ENCODE measurements around the gene PDZD2. TPM values are rescaled to one million over a fixed set of nuclear protein-coding genes. Genes with fewer than 3 reads are reported as not detected.

PDZD2 gene
- polyA plus RNA-seq, 1 donor from 2014 or later = 3.1 TPM

DNA sequence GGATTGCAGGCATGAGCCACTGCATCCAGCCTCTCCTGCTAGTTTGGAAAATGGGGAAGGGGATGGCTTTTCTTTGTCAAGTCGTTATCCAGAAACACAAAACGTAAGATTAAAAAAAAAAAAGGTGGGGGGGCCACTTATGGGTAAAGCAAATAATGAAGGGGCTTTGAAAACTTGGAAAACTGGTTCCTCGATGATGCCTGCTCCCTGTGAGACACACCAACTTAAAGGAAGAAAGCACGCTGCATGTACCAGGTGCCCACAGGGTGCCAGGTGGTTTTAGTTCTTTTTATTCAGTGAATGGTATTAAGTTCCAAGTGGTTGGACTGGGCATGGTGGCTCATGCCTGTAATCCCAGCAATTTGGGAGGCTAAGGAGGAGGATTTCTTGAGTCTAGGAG lies 365.1 kb downstream of the PDZD2 start:
- TF ChIP-seq TAF1 (IDR thresholded peaks at IDR 0.05; ENCODE audit: low read depth) (no peak), EZH2 (IDR thresholded peaks at IDR 0.05; ENCODE audit: borderline replicate concordance, insufficient read depth, low read length, poor library complexity, severe bottlenecking) (no peak), MXI1 (conservative IDR thresholded peaks at IDR 0.05; ENCODE audit: poor library complexity, severe bottlenecking) (no peak), RAD21 (conservative IDR thresholded peaks at IDR 0.05) (no peak), EP300 (conservative IDR thresholded peaks at IDR 0.05; ENCODE audit: poor library complexity, severe bottlenecking) (no peak), POLR2AphosphoS5 (IDR thresholded peaks at IDR 0.05) (no peak), SMC3 (conservative IDR thresholded peaks at IDR 0.05; ENCODE audit: poor library complexity) (no peak)
- TF ChIP-seq, protein P1, sequence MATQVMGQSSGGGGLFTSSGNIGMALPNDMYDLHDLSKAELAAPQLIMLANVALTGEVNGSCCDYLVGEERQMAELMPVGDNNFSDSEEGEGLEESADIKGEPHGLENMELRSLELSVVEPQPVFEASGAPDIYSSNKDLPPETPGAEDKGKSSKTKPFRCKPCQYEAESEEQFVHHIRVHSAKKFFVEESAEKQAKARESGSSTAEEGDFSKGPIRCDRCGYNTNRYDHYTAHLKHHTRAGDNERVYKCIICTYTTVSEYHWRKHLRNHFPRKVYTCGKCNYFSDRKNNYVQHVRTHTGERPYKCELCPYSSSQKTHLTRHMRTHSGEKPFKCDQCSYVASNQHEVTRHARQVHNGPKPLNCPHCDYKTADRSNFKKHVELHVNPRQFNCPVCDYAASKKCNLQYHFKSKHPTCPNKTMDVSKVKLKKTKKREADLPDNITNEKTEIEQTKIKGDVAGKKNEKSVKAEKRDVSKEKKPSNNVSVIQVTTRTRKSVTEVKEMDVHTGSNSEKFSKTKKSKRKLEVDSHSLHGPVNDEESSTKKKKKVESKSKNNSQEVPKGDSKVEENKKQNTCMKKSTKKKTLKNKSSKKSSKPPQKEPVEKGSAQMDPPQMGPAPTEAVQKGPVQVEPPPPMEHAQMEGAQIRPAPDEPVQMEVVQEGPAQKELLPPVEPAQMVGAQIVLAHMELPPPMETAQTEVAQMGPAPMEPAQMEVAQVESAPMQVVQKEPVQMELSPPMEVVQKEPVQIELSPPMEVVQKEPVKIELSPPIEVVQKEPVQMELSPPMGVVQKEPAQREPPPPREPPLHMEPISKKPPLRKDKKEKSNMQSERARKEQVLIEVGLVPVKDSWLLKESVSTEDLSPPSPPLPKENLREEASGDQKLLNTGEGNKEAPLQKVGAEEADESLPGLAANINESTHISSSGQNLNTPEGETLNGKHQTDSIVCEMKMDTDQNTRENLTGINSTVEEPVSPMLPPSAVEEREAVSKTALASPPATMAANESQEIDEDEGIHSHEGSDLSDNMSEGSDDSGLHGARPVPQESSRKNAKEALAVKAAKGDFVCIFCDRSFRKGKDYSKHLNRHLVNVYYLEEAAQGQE (IDR thresholded peaks at IDR 0.05; ENCODE audit: borderline replicate concordance) = no peak
- TF ChIP-seq, protein P2, sequence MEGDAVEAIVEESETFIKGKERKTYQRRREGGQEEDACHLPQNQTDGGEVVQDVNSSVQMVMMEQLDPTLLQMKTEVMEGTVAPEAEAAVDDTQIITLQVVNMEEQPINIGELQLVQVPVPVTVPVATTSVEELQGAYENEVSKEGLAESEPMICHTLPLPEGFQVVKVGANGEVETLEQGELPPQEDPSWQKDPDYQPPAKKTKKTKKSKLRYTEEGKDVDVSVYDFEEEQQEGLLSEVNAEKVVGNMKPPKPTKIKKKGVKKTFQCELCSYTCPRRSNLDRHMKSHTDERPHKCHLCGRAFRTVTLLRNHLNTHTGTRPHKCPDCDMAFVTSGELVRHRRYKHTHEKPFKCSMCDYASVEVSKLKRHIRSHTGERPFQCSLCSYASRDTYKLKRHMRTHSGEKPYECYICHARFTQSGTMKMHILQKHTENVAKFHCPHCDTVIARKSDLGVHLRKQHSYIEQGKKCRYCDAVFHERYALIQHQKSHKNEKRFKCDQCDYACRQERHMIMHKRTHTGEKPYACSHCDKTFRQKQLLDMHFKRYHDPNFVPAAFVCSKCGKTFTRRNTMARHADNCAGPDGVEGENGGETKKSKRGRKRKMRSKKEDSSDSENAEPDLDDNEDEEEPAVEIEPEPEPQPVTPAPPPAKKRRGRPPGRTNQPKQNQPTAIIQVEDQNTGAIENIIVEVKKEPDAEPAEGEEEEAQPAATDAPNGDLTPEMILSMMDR (IDR thresholded peaks at IDR 0.05; ENCODE audit: poor library complexity, severe bottlenecking) = no peak
- H3K79me2 ChIP-seq (replicated peaks; ENCODE audit: insufficient read depth, low read length) = no peaks in the 10 kb centered on the region
- H3K9me2 ChIP-seq (ENCODE audit: insufficient read depth, low read length) = no peaks in the 10 kb centered on the region
- H3K9ac ChIP-seq (ENCODE audit: low read length) = no peak overlapping the region
- H4K20me1 ChIP-seq (ENCODE audit: insufficient read depth) = no peaks in the 10 kb centered on the region
- H3K27ac ChIP-seq (ENCODE audit: low read length) = no peak overlapping the region
- no peaks in the 10 kb centered on the region for H3K27me3 ChIP-seq (ENCODE audit: insufficient read depth, low read depth, low read length)
- no peaks in the 10 kb centered on the region for H3K36me3 ChIP-seq (ENCODE audit: insufficient read depth, low read length)
- no peak overlapping the region for H3K4me2 ChIP-seq (ENCODE audit: low read length)
- H3K9me3 ChIP-seq (ENCODE audit: low read length) = no peaks in the 10 kb centered on the region
- H3F3A ChIP-seq (ENCODE audit: insufficient read depth, low read length, poor library complexity, severe bottlenecking) = no peaks in the 10 kb centered on the region
- H2AFZ ChIP-seq (ENCODE audit: low read depth, low read length) = no peak overlapping the region
- H3K4me3 ChIP-seq (ENCODE audit: low read length) = no peak overlapping the region

DNA sequence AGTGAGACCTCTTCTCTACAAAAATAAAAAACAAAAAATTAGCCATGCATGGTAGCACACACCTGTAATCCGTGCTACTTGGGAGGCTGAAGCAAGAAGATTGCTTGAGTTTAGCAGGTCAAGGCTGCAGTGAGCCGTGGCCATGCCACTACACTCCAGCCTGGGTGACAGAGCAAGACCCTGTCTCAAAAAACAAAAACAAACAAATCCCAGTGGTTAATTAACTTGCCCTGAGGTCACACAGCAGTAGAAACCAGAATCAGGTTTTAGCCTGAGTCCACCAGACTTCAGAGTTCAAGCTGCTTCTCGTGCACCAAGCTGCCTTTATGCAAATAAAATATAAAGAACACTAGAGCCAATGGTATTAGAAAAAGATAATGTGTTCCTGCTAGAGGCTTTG lies 365.5 kb downstream of the PDZD2 start:
- no peak overlapping the region for H2AFZ ChIP-seq (ENCODE audit: low read depth, low read length)
- TF ChIP-seq MXI1 (conservative IDR thresholded peaks at IDR 0.05; ENCODE audit: poor library complexity, severe bottlenecking) (no peak), SMC3 (conservative IDR thresholded peaks at IDR 0.05; ENCODE audit: poor library complexity) (no peak), EZH2 (IDR thresholded peaks at IDR 0.05; ENCODE audit: borderline replicate concordance, insufficient read depth, low read length, poor library complexity, severe bottlenecking) (no peak), EP300 (conservative IDR thresholded peaks at IDR 0.05; ENCODE audit: poor library complexity, severe bottlenecking) (no peak), POLR2AphosphoS5 (IDR thresholded peaks at IDR 0.05) (no peak), RAD21 (conservative IDR thresholded peaks at IDR 0.05) (no peak), TAF1 (IDR thresholded peaks at IDR 0.05; ENCODE audit: low read depth) (no peak)
- TF ChIP-seq, protein P2 (IDR thresholded peaks at IDR 0.05; ENCODE audit: poor library complexity, severe bottlenecking) = no peak
- TF ChIP-seq, protein P1 (IDR thresholded peaks at IDR 0.05; ENCODE audit: borderline replicate concordance) = no peak
- no peaks in the 10 kb centered on the region for H4K20me1 ChIP-seq (ENCODE audit: insufficient read depth)
- H3K36me3 ChIP-seq (ENCODE audit: insufficient read depth, low read length) = no peaks in the 10 kb centered on the region
- no peak overlapping the region for H3K9ac ChIP-seq (ENCODE audit: low read length)
- no peaks in the 10 kb centered on the region for H3F3A ChIP-seq (ENCODE audit: insufficient read depth, low read length, poor library complexity, severe bottlenecking)
- H3K9me3 ChIP-seq (ENCODE audit: low read length) = no peaks in the 10 kb centered on the region
- no peak overlapping the region for H3K27ac ChIP-seq (ENCODE audit: low read length)
- no peak overlapping the region for H3K4me3 ChIP-seq (ENCODE audit: low read length)
- no peak overlapping the region for H3K4me2 ChIP-seq (ENCODE audit: low read length)
- no peaks in the 10 kb centered on the region for H3K27me3 ChIP-seq (ENCODE audit: insufficient read depth, low read depth, low read length)
- H3K79me2 ChIP-seq (replicated peaks; ENCODE audit: insufficient read depth, low read length) = no peaks in the 10 kb centered on the region
- H3K9me2 ChIP-seq (ENCODE audit: insufficient read depth, low read length) = no peaks in the 10 kb centered on the region
